ENCODE data around the gene HDAC8.
A peak's percentile ranks its signal among the peaks of the same experiment; 100 is the strongest.
"Not testable (repeated sequence)": the region's sequence is repeated elsewhere in the genome, so short reads cannot be mapped to it uniquely, and the experiment has no call there.

Gene HDAC8

DNA sequence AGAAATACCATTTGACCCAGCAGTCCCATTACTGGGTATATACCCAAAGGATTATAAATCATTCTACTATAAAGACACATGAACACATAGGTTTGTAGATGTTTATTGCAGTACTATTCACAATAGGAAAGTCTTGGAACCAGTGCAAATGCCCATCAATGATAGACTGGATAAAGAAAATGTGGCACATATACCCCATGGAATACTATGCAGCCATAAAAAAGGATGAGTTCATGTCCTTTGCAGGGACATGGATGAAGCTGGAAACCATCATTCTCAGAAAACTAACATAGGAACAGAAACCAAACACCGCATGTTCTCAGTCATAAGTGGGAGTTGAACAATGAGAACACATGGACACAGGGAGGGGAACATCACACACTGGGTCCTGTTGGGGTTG, 123.6 kb downstream of the HDAC8 start:
- not testable (repeated sequence) for DNase-seq

- DNase-seq: not testable (repeated sequence)
Measured at GRCh38 chrX:72440764-72441163, 131.9 kb downstream of the HDAC8 start.

- DNase-seq: no peak
Measured at GRCh38 chrX:72436010-72436409, 136.6 kb downstream of the HDAC8 start.

GRCh38 chrX:72430405-72430968, 142.2 kb downstream of the HDAC8 start:
- no peak for DNase-seq

DNA sequence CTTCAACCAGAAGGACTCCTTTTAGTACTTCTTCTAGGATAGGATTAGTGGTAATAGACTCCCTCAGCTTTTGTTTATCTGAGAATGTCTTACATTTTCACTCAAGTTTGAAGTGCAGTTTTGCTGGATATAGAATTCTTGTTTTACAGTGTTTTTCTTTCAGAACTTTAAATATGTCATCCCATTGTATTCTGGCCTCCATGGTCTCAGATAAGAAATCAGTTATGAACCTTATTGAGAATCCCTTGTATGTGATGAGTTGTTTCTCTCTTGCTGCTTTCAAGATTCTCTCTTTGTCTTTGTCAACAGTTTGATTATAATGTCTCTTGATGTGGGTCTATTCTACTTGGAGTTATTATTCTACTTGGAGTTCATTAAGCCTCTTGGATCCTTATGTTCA, 150.8 kb downstream of the HDAC8 start:
- no peak for DNase-seq

DNA sequence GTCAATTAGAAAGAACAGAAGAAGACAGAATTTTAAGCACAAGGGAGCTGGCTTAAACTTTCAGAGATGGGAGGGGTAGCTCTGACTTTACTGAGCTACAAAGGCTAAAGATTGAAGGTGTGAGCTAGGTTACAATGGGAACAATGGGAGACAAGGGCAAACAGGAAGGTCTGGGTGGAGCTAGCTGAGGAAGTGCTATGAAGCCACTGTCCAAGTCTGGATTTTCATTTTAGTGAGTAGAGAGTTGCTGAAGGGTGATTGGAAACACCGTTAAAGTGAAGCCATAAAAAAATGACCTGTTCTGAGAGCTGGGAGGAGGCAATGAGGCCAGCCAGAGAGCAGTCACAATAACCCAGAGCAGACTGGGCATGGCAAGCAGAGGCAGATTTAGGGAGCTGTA, 162.7 kb downstream of the HDAC8 start:
- no peak for DNase-seq

DNA sequence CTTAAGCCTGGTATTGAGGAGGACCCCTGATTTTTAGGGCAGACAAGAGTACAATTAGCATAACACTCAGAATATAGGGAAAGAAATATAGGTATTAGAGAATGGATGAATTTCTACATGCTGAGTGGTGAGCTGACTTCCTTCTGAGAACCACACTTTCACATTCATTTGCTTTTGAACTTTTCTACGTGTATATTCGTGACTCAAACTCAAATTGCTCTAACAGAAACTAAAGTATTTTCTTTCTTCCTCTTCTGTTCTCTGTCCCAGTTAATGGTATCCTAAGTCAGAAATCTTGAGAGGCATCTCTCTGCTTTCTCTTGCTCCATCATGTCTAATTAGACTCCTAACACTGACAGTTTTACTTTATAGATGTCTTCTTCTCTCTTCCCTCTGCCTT, 163.8 kb downstream of the HDAC8 start:
- no peak for DNase-seq

GRCh38 chrX:72405136-72405535, 167.5 kb downstream of the HDAC8 start:
- not testable (repeated sequence) for DNase-seq

DNA sequence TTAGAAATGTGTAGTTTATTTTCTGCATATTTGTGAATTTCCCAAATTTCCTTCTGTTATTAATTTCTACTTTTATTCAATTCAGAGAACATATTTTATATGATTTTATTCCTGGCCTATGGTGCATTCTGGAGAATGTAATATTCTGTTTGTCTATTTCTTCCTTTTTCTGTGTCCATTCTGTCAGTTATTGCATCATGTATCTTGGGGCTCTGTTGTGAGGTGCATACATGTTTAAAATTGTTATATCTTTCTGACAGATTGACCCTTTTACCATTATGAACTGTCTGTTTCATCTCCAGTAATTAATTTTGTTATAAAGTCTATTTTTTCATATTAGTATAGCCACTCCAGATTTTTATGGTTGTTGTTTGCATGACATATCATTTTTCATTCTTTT, 170.0 kb downstream of the HDAC8 start:
- no peak for DNase-seq

- DNase-seq: no peak
Measured at GRCh38 chrX:72399816-72400215, 172.8 kb downstream of the HDAC8 start.

DNA sequence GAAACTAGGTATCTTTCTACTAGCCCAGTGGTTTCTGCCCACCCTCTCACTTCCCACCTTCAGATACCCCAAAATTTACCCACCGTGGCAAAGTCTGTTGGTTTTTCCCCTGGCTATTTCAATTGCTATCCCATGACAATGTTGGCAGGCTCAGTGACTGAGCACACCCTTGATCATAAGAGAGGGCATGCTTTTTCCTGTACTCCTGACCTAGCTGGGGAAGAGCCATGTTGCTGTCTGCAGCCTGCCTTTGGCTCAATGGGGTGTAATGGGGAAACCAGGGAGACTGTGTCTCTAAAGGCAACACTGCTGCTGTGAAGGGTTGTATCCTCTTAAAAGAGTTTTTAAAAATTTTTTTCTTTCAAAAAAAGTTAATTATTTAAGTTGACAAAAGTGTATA, 176.5 kb downstream of the HDAC8 start:
- DNase-seq: no peak

DNA sequence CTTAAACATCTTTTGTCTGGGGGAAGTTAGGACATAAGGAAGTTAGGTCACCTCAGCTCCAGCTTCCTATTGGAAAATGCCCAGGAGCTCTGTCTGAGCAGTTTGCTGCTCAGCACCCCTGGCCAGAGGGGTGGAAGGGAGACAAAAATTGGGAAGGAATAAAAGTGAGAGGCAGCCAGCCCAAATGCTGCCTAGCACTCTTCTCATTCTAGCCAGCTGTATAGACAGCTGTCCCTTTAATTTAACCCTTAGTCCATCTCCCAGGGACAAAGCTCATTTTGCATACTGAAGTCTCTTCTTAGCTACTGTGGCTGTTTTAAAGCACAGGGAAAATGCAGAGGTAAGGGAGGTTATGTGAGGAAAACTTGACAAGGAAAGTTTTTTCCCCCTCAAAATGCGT, 177.4 kb downstream of the HDAC8 start:
- no peak for DNase-seq

GRCh38 chrX:72394518-72395170, 178.0 kb downstream of the HDAC8 start:
- DNase-seq: peak; percentile 37

DNA sequence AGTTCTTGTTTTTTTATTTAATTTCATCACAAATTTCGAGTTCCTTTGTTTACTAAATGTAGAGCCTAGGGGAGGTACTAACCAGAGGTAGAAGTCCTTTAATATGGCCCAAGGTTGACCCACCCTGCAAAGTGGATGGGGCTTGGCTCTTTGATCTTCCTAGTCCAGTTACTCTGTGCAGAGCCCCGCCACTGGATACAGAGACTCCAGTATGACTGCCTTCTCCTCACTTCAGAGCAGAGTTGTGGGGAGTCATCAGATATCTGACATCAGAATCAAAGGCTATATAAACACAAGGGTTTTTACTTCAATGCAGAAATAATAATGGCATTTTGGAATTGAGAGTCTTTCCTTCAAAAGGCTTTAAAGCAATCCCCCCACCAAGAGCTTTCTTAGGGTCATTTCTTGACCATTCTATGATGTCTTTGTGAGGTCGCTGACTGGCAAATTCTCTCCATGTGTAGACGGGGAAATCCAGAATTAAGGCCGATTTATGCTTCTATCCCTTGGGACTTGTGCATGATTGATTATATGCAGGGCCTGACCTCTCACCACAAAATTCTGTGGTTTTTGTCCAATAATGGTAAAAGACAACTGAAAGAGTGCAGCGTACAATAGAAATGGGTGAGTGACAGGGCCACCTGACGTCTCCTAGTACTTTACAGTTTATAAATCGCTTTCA, 178.7 kb downstream of the HDAC8 start:
- DNase-seq: no peak

- no peak for DNase-seq
Measured at GRCh38 chrX:72392816-72393800, 179.5 kb downstream of the HDAC8 start.

GRCh38 chrX:72392042-72392441, 180.6 kb downstream of the HDAC8 start:
- DNase-seq: no peak

DNA sequence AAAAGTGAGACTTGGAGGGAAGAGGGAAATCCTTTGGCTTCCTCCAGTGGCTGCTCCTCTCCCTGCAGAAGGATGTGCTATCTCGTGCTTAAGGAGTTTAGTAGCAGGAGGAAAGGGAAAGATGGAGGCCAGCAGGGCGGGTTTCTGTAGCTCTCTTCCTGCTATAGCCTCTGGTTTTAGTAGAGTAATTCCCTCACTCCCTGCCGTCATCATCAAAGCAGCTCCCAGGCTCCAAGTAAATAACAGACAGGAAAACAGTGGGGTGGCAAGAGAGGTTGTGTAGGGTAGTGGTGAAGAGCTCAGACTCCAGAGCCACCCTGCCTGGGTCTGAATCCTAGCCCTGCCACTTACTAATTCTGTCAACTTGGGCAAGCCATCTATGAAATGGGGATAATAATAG, 185.4 kb downstream of the HDAC8 start:
- no peak for DNase-seq

GRCh38 chrX:72382202-72382595, 190.4 kb downstream of the HDAC8 start:
- DNase-seq: no peak

DNA sequence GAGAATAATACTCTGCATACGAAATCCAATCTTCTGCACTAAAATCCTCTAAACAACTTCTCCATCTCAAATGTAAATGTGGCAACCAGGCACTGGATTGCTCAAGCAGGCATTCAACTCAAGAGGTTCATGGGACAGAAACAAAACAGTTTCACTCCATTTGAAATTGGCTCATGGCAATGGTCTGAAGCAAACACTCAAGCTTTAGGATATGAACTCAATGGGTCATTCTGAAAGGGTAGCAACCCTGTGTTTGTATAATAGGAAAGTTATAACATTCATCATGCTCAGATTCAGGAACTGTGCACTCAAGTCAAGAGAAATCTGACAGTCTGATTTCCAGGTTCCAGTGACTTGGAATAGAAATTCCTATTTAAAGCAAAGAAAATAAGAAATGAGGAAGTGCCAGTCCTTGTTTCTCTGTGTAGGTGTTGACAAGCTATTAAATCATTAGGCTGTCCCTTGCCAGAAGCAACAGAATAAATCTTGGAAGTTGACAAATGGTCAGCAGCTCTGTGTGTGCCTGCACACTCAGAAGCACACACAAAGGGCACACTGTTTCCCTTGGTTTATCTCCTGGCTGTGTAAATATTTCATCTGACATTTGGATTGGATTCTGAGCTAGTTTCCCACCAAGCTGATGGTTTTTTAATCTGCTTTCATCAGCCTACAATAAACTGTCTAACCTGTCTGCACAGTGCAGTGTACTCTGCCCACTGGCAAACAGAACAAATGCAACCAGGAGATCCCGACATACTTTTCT, 191.0 kb downstream of the HDAC8 start:
- no peak for DNase-seq

DNA sequence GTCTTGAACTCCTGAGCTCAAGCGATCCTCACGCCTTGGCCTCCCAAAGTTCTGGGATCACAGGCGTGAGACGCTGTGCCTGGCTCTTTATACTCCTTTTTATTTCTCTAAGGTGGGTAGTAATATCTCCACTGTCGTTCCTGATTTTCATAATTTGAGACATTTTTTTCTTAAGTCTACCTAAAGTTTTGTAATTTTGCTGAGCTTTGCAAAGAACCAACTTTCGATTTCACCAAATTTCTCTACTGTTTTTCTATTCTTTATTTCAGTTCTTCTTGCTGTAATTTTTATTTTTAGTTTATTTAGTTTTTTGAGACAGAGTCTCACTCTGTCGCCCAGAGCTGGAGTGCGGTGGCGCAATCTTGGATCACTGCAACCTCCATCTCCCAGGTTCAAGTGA, 196.5 kb downstream of the HDAC8 start:
- no peak for DNase-seq

- DNase-seq: no peak
Measured at GRCh38 chrX:72373136-72373535, 199.5 kb downstream of the HDAC8 start.

GRCh38 chrX:72372735-72373134, 199.9 kb downstream of the HDAC8 start:
- DNase-seq: no peak

DNA sequence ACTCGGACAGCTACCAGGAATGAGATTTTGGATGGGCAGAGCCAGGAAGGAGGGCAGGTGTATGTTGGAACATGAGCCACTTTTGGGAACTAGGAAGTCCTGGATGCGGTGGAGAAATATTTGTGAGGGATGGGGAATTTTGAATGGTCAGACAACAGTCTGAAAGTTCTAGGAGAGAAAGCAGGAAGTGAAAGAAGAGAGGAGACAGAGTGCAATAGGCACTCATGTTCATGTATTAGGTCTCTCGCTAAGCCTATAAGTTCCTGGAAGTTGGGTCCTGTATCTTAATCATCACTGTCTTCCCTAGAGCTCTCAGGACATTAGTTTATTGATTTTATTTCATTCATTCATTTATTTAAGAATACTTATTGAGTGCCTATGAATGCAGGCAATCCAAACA, 201.2 kb downstream of the HDAC8 start:
- no peak for DNase-seq
